ENCODE results near the gene BTBD2.
"Not testable (repeated sequence)": the region's sequence is repeated elsewhere in the genome, so short reads cannot be mapped to it uniquely, and the experiment has no call there.

The BTBD2 gene

GRCh38 chr19:1989513-1990229, 25.8 kb downstream of the BTBD2 start:
- Histone ChIP-seq H3K9ac (ENCODE audit: insufficient read length) (no peak overlapping the region), H3K27ac (no peak overlapping the region), H3K4me3 (no peak overlapping the region), H3K9me3 (ENCODE audit: low read depth, low read length) (no peaks in the 10 kb centered on the region), H3K36me3 (ENCODE audit: insufficient read depth, low read length) (peaks cover 34% of the 10 kb centered on the region)
- TF ChIP-seq FOXP2 (optimal IDR thresholded peaks at IDR 0.05; ENCODE audit: control extremely low read depth, extremely low read length, insufficient read depth) (no peak), EZH2 (IDR thresholded peaks at IDR 0.05) (no peak), POLR2AphosphoS5 (IDR thresholded peaks at IDR 0.05; ENCODE audit: borderline replicate concordance, low read depth, low read length) (no peak)
- no peak for DNase-seq (ENCODE audit: low read depth, low spot score)

- not testable (repeated sequence) for H3K4me3 ChIP-seq; H3K9me3 ChIP-seq (ENCODE audit: low read depth, low read length); H3K27ac ChIP-seq; H3K9ac ChIP-seq (ENCODE audit: insufficient read length); DNase-seq (ENCODE audit: low read depth, low spot score)
- peaks cover 34% of the 10 kb centered on the region for H3K36me3 ChIP-seq (ENCODE audit: insufficient read depth, low read length)
Observed at GRCh38 chr19:1988464-1988863, 27.1 kb downstream of the BTBD2 start.

GRCh38 chr19:1987197-1988187, 28.0 kb downstream of the BTBD2 start:
- H3K36me3 ChIP-seq (ENCODE audit: insufficient read depth, low read length) = peaks cover 31% of the 10 kb centered on the region; the same call in 1 of the 2 replicates
- H3K27ac ChIP-seq = no peak overlapping the region
- no peak for DNase-seq (ENCODE audit: low read depth, low spot score)
- no peak for TF ChIP-seq FOXP2 (optimal IDR thresholded peaks at IDR 0.05; ENCODE audit: control extremely low read depth, extremely low read length, insufficient read depth)
- no peak for TF ChIP-seq EZH2 (IDR thresholded peaks at IDR 0.05)
- no peak for TF ChIP-seq POLR2AphosphoS5 (IDR thresholded peaks at IDR 0.05; ENCODE audit: borderline replicate concordance, low read depth, low read length)
- no peak overlapping the region for H3K9ac ChIP-seq (ENCODE audit: insufficient read length)
- no peak overlapping the region for H3K4me3 ChIP-seq
- H3K9me3 ChIP-seq (ENCODE audit: low read depth, low read length) = no peaks in the 10 kb centered on the region

DNA sequence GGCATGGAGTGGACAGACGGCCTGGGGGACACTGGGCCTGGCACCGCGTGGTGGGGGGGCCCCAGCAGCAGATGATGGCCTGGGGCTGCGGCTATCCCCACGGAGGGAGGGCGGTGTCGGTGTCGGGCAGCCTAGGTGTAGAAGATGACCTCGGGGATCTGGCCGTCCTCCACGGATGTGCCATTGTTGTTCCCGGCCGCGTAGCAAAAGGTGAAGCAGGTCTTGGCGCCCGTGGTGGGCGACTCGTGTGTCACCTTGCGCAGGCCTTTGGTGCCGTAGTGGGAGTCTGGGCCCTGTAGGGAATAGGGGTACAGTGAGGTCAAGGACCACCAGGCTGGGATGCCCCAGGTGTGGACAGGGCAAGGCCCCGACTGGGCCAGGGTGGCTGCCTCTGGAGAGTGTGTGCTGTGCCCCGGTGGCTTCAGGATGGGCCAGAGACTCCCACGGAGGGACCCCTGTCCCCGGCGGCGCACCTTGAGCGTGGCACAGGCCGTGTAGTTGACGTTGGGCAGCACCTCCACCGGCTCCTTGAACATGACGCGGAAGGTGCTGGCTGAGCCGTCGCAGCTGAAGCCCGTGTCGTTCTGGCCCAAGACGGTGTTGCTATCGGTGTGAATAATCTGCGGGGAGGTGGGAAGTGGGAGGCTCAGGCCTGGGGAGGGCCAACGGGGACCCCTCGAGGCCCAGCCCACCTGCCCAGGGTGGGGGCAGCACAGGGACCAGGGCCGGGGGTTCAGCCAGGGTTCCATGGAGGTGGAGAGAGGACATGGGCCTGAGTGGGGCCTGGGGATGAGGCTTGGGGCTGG, 29.0 kb downstream of the BTBD2 start:
- peak; percentile 12; the same call in 1 of the 2 replicates for TF ChIP-seq POLR2AphosphoS5 (IDR thresholded peaks at IDR 0.05; ENCODE audit: borderline replicate concordance, low read depth, low read length)
- no peak for TF ChIP-seq EZH2 (IDR thresholded peaks at IDR 0.05)
- Histone ChIP-seq H3K27ac (no peak overlapping the region), H3K9ac (ENCODE audit: insufficient read length) (no peak overlapping the region), H3K4me3 (no peak overlapping the region), H3K36me3 (ENCODE audit: insufficient read depth, low read length) (peaks cover 35% of the 10 kb centered on the region; the same call in 1 of the 2 replicates), H3K9me3 (ENCODE audit: low read depth, low read length) (no peaks in the 10 kb centered on the region)
- no peak for DNase-seq (ENCODE audit: low read depth, low spot score)

GRCh38 chr19:1985588-1986356, 29.7 kb downstream of the BTBD2 start:
- Histone ChIP-seq H3K9ac (ENCODE audit: insufficient read length) (no peak overlapping the region), H3K27ac (no peak overlapping the region), H3K9me3 (ENCODE audit: low read depth, low read length) (no peaks in the 10 kb centered on the region), H3K36me3 (ENCODE audit: insufficient read depth, low read length) (peaks cover 39% of the 10 kb centered on the region; the same call in 1 of the 2 replicates), H3K4me3 (no peak overlapping the region)
- DNase-seq (ENCODE audit: low read depth, low spot score) = no peak
- no peak for TF ChIP-seq EZH2 (IDR thresholded peaks at IDR 0.05)
- no peak for TF ChIP-seq POLR2AphosphoS5 (IDR thresholded peaks at IDR 0.05; ENCODE audit: borderline replicate concordance, low read depth, low read length)
- TF ChIP-seq FOXP2 (optimal IDR thresholded peaks at IDR 0.05; ENCODE audit: control extremely low read depth, extremely low read length, insufficient read depth) = no peak

GRCh38 chr19:1984357-1984756, 31.2 kb downstream of the BTBD2 start:
- H3K9me3 ChIP-seq (ENCODE audit: low read depth, low read length) = no peaks in the 10 kb centered on the region
- TF ChIP-seq FOXP2 (optimal IDR thresholded peaks at IDR 0.05; ENCODE audit: control extremely low read depth, extremely low read length, insufficient read depth) (no peak), EZH2 (IDR thresholded peaks at IDR 0.05) (no peak), POLR2AphosphoS5 (IDR thresholded peaks at IDR 0.05; ENCODE audit: borderline replicate concordance, low read depth, low read length) (no peak)
- no peak overlapping the region for H3K4me3 ChIP-seq
- H3K36me3 ChIP-seq (ENCODE audit: insufficient read depth, low read length) = peaks cover 38% of the 10 kb centered on the region; the same call in 1 of the 2 replicates
- no peak overlapping the region for H3K27ac ChIP-seq
- DNase-seq (ENCODE audit: low read depth, low spot score) = no peak
- no peak overlapping the region for H3K9ac ChIP-seq (ENCODE audit: insufficient read length)

GRCh38 chr19:1981253-1981652, 34.3 kb downstream of the BTBD2 start:
- Histone ChIP-seq H3K36me3 (ENCODE audit: insufficient read depth, low read length) (peaks cover 36% of the 10 kb centered on the region; the same call in 1 of the 2 replicates), H3K27ac (no peak overlapping the region; the same call in 1 of the 2 replicates), H3K4me3 (no peak overlapping the region), H3K9ac (ENCODE audit: insufficient read length) (no peak overlapping the region), H3K9me3 (ENCODE audit: low read depth, low read length) (no peaks in the 10 kb centered on the region)
- DNase-seq (ENCODE audit: low read depth, low spot score) = no peak
- TF ChIP-seq FOXP2 (optimal IDR thresholded peaks at IDR 0.05; ENCODE audit: control extremely low read depth, extremely low read length, insufficient read depth) = no peak
- no peak for TF ChIP-seq EZH2 (IDR thresholded peaks at IDR 0.05)
- no peak for TF ChIP-seq POLR2AphosphoS5 (IDR thresholded peaks at IDR 0.05; ENCODE audit: borderline replicate concordance, low read depth, low read length)

Data from SK-N-MC (cell line).